C4-2B (cell line): ENCODE measurements around the gene LRCH3.

Experiments used
- CTCF ChIP-seq: fragments of 450-650 bp; conservative IDR thresholded peaks from 2 replicates; pipeline ENCODE4 v1.5.1; 2017; ENCODE audit warnings: mild to moderate bottlenecking
- ZFX ChIP-seq: fragments of 450-650 bp; IDR thresholded peaks from 2 replicates; pipeline ENCODE4 v1.6.1; 2017

GRCh38 chr3:197749315-197749600 lies 41.8 kb upstream of the LRCH3 start:
- TF ChIP-seq CTCF = no peak
- no peak for TF ChIP-seq ZFX
